Breast epithelium (tissue), 3 donors: ENCODE data around the gene RELL1.

Experiments used
- POLR2A ChIP-seq: fragments of 450-650 bp; IDR thresholded peaks from one replicate; pipeline ENCODE4 v1.6.1; 2016; ENCODE audit warnings: antibody characterized with exemption, mild to moderate bottlenecking, moderate library complexity
- POLR2AphosphoS5 ChIP-seq, 3 donors: sonication (generic); formaldehyde crosslinking; IDR thresholded peaks; one replicate each; pipeline ENCODE4 v1.6.1; 2017; ENCODE audit warnings: antibody characterized with exemption in 3 of 3
- TF ChIP-seq, protein P1 (sequence below), 3 donors: fragments of 450-650 bp; IDR thresholded peaks; one replicate each; pipeline ENCODE4 v1.5.1; 2016 to 2017; ENCODE audit warnings: antibody characterized with exemption in 3 of 3, mild to moderate bottlenecking in 3 of 3, moderate library complexity in 3 of 3

DNA sequence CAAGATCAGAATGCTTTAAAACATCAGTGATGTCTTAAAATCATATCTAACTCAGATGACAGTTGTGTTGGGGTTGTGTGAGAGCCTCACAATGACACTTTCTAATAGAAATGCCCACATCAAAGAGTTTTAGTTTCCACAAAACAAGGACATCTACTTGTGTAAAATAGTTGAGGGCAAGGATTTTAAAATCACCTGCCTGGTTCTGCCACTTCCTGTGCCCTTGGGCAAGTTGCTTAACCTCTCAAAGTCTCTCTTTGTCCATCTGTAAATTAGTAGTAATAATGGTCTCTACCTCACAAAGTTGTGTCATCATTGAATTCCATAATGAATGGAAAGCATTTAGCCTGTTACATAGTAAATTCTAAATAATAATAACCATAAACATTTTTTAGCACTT lies 41.9 kb upstream of the RELL1 start:
- TF ChIP-seq, protein P1, sequence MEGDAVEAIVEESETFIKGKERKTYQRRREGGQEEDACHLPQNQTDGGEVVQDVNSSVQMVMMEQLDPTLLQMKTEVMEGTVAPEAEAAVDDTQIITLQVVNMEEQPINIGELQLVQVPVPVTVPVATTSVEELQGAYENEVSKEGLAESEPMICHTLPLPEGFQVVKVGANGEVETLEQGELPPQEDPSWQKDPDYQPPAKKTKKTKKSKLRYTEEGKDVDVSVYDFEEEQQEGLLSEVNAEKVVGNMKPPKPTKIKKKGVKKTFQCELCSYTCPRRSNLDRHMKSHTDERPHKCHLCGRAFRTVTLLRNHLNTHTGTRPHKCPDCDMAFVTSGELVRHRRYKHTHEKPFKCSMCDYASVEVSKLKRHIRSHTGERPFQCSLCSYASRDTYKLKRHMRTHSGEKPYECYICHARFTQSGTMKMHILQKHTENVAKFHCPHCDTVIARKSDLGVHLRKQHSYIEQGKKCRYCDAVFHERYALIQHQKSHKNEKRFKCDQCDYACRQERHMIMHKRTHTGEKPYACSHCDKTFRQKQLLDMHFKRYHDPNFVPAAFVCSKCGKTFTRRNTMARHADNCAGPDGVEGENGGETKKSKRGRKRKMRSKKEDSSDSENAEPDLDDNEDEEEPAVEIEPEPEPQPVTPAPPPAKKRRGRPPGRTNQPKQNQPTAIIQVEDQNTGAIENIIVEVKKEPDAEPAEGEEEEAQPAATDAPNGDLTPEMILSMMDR (IDR thresholded peaks at IDR 0.05) = no peak
- TF ChIP-seq POLR2A (no peak), POLR2AphosphoS5 (IDR thresholded peaks at IDR 0.05) (peak in 1 of 3 donors; percentile 67)
